HepG2 (cell line): ENCODE data around the gene OST4. TPM values are rescaled to one million over a fixed set of nuclear protein-coding genes. Genes with fewer than 3 reads are reported as not detected.

ENCODE experiments used
- CBX2 ChIP-seq, 2 experiments: fragments of 200-600 bp in 1 of 2; sonication (generic); formaldehyde crosslinking in 1 of 2; IDR thresholded peaks; 2 replicates each; pipeline versions ENCODE4 v1.7.0 to v1.8.1; 2018 to 2022; ENCODE audit warnings: low read depth in 2 of 2, low read length in 1 of 2, mild to moderate bottlenecking in 1 of 2, missing genetic modification reagents in 1 of 2
- CCDC6 ChIP-seq: sonication (generic); formaldehyde crosslinking; IDR thresholded peaks from 2 replicates; pipeline ENCODE4 v1.8.1; 2022; ENCODE audit warnings: mild to moderate bottlenecking, missing genetic modification reagents, moderate library complexity
- CENPBD1 ChIP-seq: sonication (generic); formaldehyde crosslinking; IDR thresholded peaks from 2 replicates; pipeline ENCODE4 v1.8.0; 2022; ENCODE audit warnings: missing genetic modification reagents, low read depth, mild to moderate bottlenecking, borderline replicate concordance
- DZIP1 ChIP-seq: sonication (generic); formaldehyde crosslinking; IDR thresholded peaks from 2 replicates; pipeline ENCODE4 v1.5.0; 2020; ENCODE audit warnings: mild to moderate bottlenecking, missing genetic modification reagents
- ELF1 ChIP-seq: sonication (generic); formaldehyde crosslinking; IDR thresholded peaks from 2 replicates; pipeline ENCODE4 v1.4.0; 2020; ENCODE audit warnings: missing genetic modification reagents
- FUBP1 ChIP-seq: sonication (generic); formaldehyde crosslinking; IDR thresholded peaks from 2 replicates; pipeline ENCODE4 v1.5.1; 2020; ENCODE audit warnings: missing genetic modification reagents, mild to moderate bottlenecking, borderline replicate concordance
- POGZ ChIP-seq: sonication (generic); formaldehyde crosslinking; IDR thresholded peaks from 2 replicates; pipeline ENCODE4 v1.4.0; 2020; ENCODE audit warnings: mild to moderate bottlenecking, missing genetic modification reagents
- SMYD3 ChIP-seq: sonication (generic); formaldehyde crosslinking; IDR thresholded peaks from 2 replicates; pipeline ENCODE4 v1.8.1; 2023; ENCODE audit warnings: mild to moderate bottlenecking, missing genetic modification reagents
- TGIF2 ChIP-seq: IDR thresholded peaks from 2 replicates; pipeline ENCODE4 v1.6.1; 2016; ENCODE audit warnings: control low read depth, missing compliant biosample characterization
- YEATS2 ChIP-seq: sonication (generic); formaldehyde crosslinking; IDR thresholded peaks from 2 replicates; pipeline ENCODE4 v1.4.0; 2020; ENCODE audit warnings: missing genetic modification reagents, borderline replicate concordance
- YEATS4 ChIP-seq: sonication (generic); formaldehyde crosslinking; IDR thresholded peaks from 2 replicates; pipeline ENCODE4 v1.4.0; 2020; ENCODE audit warnings: missing genetic modification reagents, borderline replicate concordance
- ZNF33A ChIP-seq: sonication (generic); formaldehyde crosslinking; IDR thresholded peaks from 2 replicates; pipeline ENCODE4 v1.5.1; 2020; ENCODE audit warnings: missing genetic modification reagents, mild to moderate bottlenecking, moderate library complexity, borderline replicate concordance
- ZNF350 ChIP-seq: sonication (generic); formaldehyde crosslinking; IDR thresholded peaks from 2 replicates; pipeline ENCODE4 v1.4.0; 2020; ENCODE audit warnings: mild to moderate bottlenecking, low read depth, missing genetic modification reagents, borderline replicate concordance
- ZNF496 ChIP-seq: sonication (generic); formaldehyde crosslinking; IDR thresholded peaks from 2 replicates; pipeline ENCODE4 v1.8.1; 2023; ENCODE audit warnings: mild to moderate bottlenecking, moderate library complexity, missing genetic modification reagents; ENCODE audit not compliant: insufficient replicate concordance
- ZNF609 ChIP-seq: sonication (generic); formaldehyde crosslinking; IDR thresholded peaks from 2 replicates; pipeline ENCODE4 v1.4.0; 2020; ENCODE audit warnings: mild to moderate bottlenecking, missing genetic modification reagents, borderline replicate concordance
- polyA plus RNA-seq, 8 experiments: library from polyadenylated mRNA; depleted of rRNA in 3 of 8; stranded (reverse) in 7 of 8; unstranded in 1 of 8; fragments of >200 nt; fragmentation: Illumina TruSeq in 4 of 8; extraction: Trizol in 4 of 8; gene quantifications; 2 replicates each; pipeline versions ENCODE4 v1.2.1 to v1.2.3, GENCODE V29; 2011 to 2016; ENCODE audit warnings: low read depth in 4 of 8, missing spikeins in 1 of 8, mixed read lengths in 1 of 8; ENCODE audit not compliant: insufficient read depth in 1 of 8
- total RNA-seq, 5 experiments: library from RNA; depleted of rRNA; stranded (reverse); fragments of >200 nt; fragmentation: Illumina TruSeq; extraction: Trizol; gene quantifications; 2 replicates each; pipeline ENCODE4 v1.2.3, GENCODE V29; 2016; ENCODE audit warnings: low read depth in 1 of 5

Gene OST4
- total and polyA plus RNA-seq, 2 of the 13 experiments (the other 11 are each of a cell fraction or from before 2014, with no cell fraction given): 498 to 584 TPM

GRCh38 chr2:27032495-27033252 is 38.8 kb downstream of the OST4 start, which contains the start of gene TMEM214 (continued):
- TF ChIP-seq ZNF33A (CRISPR knock-in tag) (no peak), CCDC6 (CRISPR knock-in tag) (no peak; the same call in 1 of the 2 replicates), ZNF609 (CRISPR knock-in tag) (peak; percentile 66), CENPBD1 (CRISPR knock-in tag) (no peak), POGZ (CRISPR knock-in tag) (peak; percentile 50; the same call in 1 of the 2 replicates), DZIP1 (peak; percentile 56; the same call in 1 of the 2 replicates), YEATS2 (CRISPR knock-in tag) (peak; percentile 80; the same call in 1 of the 2 replicates), FUBP1 (no peak; the same call in 1 of the 2 replicates), YEATS4 (CRISPR knock-in tag) (peak; percentile 100), ZNF350 (CRISPR knock-in tag) (peak; percentile 72), TGIF2 (peak; percentile 81), ZNF496 (CRISPR knock-in tag) (no peak), CBX2 (IDR thresholded peaks at IDR 0.05; ENCODE audit: low read depth, low read length) (no peak), CBX2 (CRISPR knock-in tag; IDR thresholded peaks at IDR 0.05; ENCODE audit: low read depth) (no peak), SMYD3 (CRISPR knock-in tag) (peak; percentile 80), ELF1 (CRISPR knock-in tag) (peak; percentile 57; the same call in 1 of the 2 replicates)
